ENCODE data around the gene CWF19L1.
A peak's percentile ranks its signal among the peaks of the same experiment; 100 is the strongest.
"Not testable (repeated sequence)": the region's sequence is repeated elsewhere in the genome, so short reads cannot be mapped to it uniquely, and the experiment has no call there.

Gene CWF19L1

GRCh38 chr10:100267239-100268104 is at the start of gene CWF19L1:
TSS of gene CWF19L1 (minus strand) at chr10:100267638. CDS start at chr10:100267593, 45 bp downstream.
- DNase-seq (ENCODE audit: low spot score), result peak; percentile 89

GRCh38 chr10:100315615-100316014 is 48.2 kb upstream of the CWF19L1 start:
- no peak for DNase-seq (ENCODE audit: low spot score)

DNA sequence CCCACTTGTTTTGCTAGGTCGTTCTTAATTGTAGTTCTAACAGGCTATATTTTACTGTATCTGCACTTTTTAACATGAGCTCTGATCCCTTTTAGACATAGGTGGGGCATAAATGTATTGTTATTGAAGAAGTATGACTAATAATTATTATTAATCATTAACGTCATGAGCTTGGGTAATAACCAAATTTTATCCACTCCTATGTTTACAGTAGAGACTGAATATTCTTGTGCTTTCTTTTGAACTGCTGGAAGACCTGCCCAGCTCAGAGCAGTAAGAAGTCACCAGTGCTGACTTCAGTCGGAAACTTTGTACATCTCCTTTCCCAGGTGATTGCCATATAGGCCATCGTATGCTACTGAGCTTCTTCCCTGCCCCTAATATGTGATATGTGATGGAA is 43.9 kb upstream of the CWF19L1 start:
- no peak for DNase-seq (ENCODE audit: low spot score)

DNA sequence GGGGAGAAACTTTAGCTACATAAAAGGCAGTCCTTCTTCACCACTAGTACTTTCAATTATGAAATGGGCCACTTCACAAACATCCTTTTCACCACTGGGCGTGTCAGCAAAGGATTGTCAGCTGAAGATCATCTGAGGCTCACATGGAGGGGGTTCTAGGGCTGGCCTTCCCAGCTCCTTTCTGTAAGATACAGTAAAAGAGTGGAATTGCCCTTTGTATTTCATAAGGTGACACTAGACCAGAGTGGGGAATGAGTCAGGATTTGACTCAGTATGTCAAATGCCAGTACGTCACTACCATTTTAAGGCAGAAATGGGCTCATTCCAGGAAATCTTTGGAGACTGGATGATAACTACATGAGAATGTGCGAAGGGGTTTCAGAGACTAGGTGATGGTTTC is 40.2 kb upstream of the CWF19L1 start:
- no peak for DNase-seq (ENCODE audit: low spot score)

DNA sequence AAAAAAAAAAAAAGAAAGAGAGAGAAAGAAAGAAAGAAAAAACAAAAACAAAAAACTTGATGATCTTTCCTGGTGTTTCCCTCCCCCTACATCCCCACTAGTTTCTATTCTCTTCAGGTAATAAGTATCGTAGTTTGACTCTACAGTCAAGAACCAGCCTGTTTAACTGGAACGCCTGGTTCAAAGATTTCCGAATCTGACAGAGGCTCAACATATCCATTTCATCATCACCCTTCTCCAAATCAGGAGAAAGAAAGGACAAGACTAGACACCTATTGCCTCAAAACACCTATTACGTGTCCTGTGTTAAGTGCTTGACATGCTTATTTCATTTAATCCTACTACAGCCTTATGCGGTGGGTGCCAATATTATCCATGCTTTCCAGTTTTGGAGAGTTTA is 39.4 kb upstream of the CWF19L1 start:
- no peak for DNase-seq (ENCODE audit: low spot score)

DNA sequence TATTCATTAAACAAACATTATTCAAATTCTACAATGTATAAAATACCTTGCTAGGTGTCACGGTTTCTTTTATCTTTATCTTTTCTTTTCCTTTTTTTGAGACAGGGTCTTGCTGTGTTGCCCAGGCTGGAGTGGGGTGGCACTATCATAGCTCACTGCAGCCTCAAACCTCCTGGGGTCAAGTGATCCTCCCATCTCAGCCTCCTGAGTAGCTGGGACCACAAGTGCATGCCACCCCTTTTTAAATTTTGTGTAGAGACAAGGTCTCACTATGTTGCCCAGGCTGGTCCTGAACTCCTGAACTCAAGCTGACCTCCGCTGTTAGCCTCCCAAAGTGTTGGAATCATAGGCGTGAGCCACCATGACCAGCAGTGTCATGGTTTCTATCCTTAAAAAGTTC is 37.0 kb upstream of the CWF19L1 start:
- no peak for DNase-seq (ENCODE audit: low spot score)

DNA sequence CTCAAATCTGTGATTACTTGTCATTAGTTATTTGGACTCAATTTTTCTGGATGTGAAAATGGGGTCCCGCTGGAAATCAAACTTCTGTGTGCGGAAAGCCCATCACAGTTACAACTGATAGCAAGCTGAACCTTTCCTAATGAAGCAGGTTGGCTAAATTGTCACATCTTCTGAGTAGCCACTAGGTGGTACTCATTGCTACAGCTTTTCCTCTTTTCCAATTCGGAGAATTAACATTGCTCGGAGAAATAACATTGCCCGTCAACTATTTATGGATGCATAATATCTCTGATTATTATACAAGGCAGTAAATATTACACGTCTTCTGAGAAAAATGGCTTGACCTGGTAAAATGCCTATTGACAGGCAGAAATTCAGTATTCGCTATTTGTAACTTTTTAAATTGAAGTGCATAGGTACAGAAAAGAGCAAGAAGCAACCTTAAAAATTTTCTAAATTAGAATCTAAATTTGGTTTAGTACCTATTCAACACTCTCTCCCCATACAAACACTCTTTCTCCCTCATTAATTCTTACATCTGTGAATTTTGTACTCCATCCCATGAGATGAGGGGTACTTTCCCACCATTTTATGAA is 36.4 kb upstream of the CWF19L1 start:
- DNase-seq (ENCODE audit: low spot score), result peak; percentile 55

DNA sequence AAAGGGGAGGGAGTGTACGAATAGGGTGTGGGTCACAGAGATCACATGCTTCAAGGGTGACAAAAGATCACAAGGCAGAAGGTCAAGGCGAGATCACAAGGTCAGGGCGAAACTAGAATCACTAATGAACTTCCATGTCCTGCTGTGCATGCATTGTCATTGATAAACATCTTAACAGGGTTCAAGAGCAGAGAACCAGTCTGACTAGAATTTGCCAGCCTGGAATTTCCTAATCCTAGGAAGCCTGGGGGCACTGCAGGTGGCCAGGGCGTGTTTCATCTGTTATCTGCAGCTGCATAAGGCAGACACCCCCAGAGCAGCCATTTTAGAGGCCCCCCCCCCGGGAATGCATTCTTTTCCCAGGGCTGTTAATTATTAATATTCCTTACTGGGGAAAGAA is 33.7 kb upstream of the CWF19L1 start:
- DNase-seq (ENCODE audit: low spot score), result not testable (repeated sequence)

DNA sequence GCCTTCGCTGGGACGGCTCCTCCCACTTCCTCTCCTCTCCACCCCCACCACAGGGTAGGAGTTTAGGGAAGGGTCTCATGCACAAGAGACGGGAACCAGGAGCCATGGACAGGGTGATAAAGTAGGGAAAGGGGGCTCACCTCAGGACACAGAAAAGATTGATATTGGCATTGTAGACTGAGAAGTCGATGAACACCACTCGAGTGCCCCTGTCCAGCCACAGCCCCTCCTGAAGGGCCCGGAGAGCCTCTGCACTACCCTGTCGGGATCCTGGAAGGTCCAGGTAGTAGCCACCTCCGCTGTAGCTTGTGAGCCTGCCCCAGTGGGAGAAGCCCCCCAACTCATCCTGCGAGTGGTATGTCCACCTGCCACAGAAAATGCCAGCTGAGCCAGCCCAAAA is 29.8 kb upstream of the CWF19L1 start:
- no peak for DNase-seq (ENCODE audit: low spot score)

GRCh38 chr10:100293066-100293465 is 25.6 kb upstream of the CWF19L1 start:
- DNase-seq (ENCODE audit: low spot score), result no peak

DNA sequence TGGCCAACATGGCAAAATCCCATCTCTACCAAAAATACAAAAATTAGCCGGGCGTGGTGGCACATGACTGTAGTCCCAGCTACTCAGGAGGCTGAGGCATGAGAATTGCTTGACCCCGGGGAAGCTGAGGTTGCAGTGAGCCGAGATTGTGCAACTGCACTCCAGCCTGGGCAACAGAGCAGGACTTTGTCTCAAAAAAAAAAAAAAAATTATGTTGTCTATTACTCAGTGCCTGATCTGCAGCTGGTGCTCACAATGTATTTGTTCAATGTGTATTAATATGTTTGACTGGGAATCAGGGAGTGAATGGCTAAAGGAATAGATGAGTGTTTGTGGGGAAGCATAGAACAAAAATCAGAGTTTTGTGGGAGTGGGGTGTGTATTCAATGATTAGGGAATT is 24.9 kb upstream of the CWF19L1 start:
- DNase-seq (ENCODE audit: low spot score), result not testable (repeated sequence)

GRCh38 chr10:100291356-100291755 is 23.9 kb upstream of the CWF19L1 start:
- DNase-seq (ENCODE audit: low spot score), result no peak

DNA sequence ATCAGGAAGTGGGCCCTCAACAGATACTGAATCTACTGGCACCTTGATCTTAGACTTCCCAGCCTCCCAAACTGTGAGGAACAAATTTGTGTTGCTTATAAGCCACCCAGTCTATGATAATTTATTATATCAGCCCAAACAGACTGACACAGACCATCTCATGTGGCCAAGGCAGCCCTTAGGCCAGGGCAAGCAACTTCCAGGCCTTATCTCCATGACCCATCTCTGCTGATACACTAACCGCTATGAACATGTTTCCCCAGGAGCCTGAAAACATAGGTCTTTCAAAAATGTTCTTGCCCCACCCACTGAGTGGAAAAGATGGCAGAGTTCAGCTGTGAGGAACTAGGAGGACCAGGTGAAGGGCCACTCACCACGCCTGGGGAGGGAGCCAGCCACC is 22.2 kb upstream of the CWF19L1 start:
- no peak for DNase-seq (ENCODE audit: low spot score)

DNA sequence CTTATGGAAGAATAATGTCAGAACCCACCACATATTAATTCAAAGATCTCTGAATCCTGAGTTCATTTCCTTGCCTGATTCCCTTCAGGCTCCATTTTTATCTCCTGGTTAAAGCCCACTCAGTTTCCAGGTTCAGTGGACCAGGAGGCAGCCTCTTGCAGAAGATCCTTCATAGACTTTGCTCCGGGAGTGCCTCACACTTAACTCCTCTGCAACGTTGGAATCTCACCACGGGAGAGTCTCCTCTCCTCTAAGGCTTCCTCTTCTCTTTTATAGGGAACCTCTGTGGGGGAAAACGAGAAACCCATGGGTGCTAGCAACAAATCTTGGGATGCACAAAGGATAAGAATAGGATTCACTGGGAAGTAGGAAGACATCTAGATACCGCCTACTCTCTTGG is 20.8 kb upstream of the CWF19L1 start:
- DNase-seq (ENCODE audit: low spot score), result no peak

GRCh38 chr10:100287756-100288155 is 20.3 kb upstream of the CWF19L1 start:
- DNase-seq (ENCODE audit: low spot score), result no peak

DNA sequence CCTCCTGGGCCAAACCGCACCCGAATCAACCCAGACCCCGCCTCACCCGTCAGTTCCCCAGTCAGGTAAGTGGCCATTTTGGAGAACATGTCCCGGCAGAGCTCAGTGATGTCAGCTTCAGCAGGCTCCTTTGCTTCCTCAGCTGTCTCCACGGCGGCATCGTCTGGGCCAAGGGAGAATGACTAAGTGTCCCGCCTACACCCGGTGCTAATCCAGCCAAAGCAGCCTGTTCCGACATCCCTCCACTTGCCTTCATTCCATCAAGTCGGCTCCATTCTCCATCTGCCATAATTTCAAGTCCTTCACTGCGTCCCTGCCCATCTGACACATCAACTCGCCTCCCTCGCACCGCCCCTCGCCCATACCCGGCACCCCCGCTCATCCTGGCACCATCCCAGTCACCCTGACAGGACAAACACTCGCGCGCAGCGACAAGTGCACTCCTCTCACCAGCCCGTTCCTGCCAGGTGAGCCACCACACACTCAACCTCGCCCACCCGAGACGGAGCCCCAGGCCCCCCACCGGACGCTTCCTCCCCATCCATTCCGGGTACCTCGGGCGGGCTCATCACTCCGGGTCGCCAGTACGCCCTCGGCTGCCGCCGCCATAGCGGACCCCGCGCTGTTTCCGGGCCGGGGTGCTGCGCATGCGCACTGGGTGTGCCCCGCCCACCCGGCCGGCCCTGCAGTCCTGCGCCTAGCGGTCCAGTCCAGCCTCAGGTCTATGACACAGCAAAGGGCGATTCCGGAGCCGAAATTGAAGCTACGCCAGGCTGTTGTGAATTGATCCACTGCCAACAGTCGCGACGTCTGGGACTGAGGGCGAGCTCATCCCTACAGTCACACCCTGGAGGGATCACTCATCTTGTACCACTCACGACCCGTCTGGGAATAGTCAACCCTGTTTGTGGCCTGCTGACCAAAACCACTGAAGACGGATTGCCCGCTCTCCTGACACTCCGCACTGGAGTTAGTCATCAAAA is 18.9 kb upstream of the CWF19L1 start, which contains the start of gene BLOC1S2:
Gene BLOC1S2 (minus strand): TSS at position 630 of the 983 bp plus-strand sequence. CDS start 21 bp downstream, at position 609.
- DNase-seq (ENCODE audit: low spot score), result peak; percentile 78

- DNase-seq (ENCODE audit: low spot score), result not testable (repeated sequence)
Observed at GRCh38 chr10:100285326-100285725, 17.9 kb upstream of the CWF19L1 start.

- no peak for DNase-seq (ENCODE audit: low spot score)
Observed at GRCh38 chr10:100282907-100283306, 15.5 kb upstream of the CWF19L1 start.

DNA sequence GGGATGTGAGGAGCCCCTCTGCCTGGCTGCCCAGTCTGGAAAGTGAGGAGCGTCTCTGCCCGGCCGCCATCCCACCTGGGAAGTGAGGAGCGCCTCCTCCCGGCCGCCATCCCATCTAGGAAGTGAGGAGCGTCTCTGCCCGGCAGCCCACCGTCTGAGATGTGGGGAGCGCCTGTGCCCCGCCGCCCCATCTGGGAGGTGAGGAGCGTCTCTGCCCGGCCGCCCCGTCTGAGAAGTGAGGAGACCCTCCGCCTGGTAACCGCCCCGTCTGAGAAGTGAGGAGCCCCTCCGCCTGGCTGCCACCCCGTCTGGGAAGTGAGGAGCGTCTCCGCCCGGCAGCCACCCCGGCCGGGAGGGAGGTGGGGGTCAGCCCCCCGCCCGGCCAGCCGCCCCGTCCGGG is 9.5 kb upstream of the CWF19L1 start:
- DNase-seq (ENCODE audit: low spot score), result not testable (repeated sequence)

GRCh38 chr10:100265821-100266485 is 1.5 kb downstream of the CWF19L1 start:
- DNase-seq (ENCODE audit: low spot score), result no peak

DNA sequence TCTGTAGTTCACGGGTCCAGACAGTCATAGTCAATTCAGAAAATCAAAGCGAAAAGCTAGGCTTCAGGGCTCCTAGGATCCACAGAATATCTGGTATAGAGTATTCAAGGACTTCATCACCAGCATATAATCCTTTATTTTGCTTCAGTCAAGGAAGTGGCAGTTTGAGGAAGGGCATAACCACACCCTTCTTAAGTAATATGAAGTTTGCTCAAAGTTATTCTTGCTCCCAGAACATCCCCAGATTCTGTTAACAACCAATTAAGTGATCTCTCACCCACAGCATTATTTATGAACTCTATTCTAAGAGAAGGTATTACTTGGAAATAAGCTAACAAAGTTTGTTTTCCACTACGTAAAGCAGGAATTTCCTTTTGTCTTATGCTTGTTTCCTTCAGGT is 13.2 kb downstream of the CWF19L1 start:
- DNase-seq (ENCODE audit: low spot score), result no peak

DNA sequence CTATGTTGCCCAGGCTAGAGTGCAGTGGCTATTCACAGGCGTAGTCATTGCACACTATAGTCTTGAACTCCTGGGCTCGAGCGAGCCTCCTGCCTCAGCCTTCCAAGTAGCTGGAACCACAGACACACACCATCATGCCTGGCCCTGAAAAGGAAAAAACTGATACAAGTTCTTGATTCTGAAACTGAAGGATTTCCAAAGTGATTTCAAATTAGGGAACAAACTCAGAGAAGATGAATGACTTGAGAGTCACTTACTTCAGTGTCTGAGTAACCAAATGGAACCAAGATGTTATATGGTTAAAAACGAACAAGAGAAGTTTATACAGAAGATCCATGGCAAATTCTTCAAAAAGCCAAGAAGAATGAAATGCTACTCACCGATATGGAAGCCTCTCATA is 14.4 kb downstream of the CWF19L1 start:
- DNase-seq (ENCODE audit: low spot score), result no peak
